Measurements from ENCODE around the gene BCR.

Gene BCR

GRCh38 chr22:23286296-23286695 lies 106.0 kb downstream of the BCR start:
- in situ Hi-C loops (cut with HindIII; ENCODE audit: low sequenced_read_pairs), result no loop called here
- H3K4me3 ChIP-seq (ENCODE audit: low read depth, low read length), result no peak overlapping the region
- no peak for TF ChIP-seq CTCF (IDR thresholded peaks at IDR 0.05; ENCODE audit: low read depth, low read length, missing control alignments)
- no peak for DNase-seq (ENCODE audit: low read depth)

DNA sequence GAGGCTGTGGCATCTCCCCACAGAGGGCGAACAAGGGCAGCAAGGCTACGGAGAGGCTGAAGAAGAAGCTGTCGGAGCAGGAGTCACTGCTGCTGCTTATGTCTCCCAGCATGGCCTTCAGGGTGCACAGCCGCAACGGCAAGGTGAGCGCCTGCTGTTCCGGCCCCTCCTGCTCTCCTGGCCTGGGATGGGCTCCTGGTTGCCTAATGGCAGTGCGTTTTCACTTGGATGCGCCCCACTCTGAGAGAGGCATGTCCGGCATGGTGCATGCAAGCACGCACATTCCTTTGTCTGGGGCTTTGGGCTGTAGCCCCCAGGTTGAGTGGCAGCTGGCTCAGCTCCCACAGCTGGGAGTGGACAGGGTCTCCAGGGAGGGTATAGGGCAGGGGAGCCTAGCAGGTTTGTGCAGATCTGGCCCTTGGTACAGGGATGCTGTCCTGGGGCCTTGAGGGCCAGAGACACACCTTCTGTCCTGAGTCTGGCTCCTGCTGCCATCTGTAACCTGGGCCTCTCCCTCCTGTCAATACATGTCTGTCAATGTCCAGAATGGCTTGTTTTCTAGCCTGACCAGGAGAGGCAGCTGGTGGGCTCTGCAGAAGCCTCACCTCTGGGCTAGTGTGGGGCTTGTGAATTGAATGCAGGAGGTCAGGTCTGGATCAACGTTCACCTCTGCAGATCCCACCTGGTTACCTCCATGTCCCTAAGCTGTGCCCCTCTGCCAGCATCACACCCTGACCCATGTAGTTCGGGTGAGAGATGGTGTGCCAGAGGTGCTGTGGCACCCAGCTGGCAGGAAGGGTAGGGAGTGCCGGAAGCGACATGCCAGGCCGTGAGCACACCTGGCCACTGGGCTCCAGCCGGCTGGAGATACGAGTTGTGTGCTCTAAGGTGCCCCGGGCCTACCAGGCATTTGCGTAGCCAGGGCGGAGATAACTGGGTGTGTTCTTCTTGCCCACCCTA lies 107.1 kb downstream of the BCR start:
- TF ChIP-seq CTCF (IDR thresholded peaks at IDR 0.05; ENCODE audit: low read depth, low read length, missing control alignments), result no peak
- DNase-seq (ENCODE audit: low read depth), result no peak
- no peak overlapping the region for H3K4me3 ChIP-seq (ENCODE audit: low read depth, low read length)
- in situ Hi-C loops (cut with HindIII; ENCODE audit: low sequenced_read_pairs), result no loop called here

- DNase-seq (ENCODE audit: low read depth), result no peak
- no peak for TF ChIP-seq CTCF (IDR thresholded peaks at IDR 0.05; ENCODE audit: low read depth, low read length, missing control alignments)
- in situ Hi-C loops (cut with HindIII; ENCODE audit: low sequenced_read_pairs), result no loop called here
- H3K4me3 ChIP-seq (ENCODE audit: low read depth, low read length), result no peak overlapping the region
Measured at GRCh38 chr22:23288301-23289129, 108.2 kb downstream of the BCR start.

DNA sequence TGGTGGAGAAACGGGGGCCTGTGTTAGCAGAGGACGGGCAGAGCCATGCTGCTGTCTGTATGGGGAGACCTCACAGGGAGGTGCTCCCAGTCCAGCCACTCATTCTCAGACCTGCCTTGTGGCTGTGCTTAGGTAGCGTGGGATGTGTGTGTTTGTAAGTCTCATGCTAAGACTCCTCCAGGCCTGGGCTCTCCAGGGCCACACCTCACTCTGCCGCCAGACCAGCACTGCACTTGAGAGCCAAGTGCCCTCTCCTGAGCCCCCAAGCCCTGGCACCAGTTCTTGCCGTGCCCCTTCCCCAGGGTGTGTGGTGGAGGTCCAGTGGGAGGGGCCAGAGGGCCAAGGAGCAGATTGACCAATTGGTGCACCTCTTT lies 108.8 kb downstream of the BCR start:
- no peak for DNase-seq (ENCODE audit: low read depth)
- H3K4me3 ChIP-seq (ENCODE audit: low read depth, low read length), result no peak overlapping the region
- TF ChIP-seq CTCF (IDR thresholded peaks at IDR 0.05; ENCODE audit: low read depth, low read length, missing control alignments), result no peak
- in situ Hi-C loops (cut with HindIII; ENCODE audit: low sequenced_read_pairs), result no loop called here

DNA sequence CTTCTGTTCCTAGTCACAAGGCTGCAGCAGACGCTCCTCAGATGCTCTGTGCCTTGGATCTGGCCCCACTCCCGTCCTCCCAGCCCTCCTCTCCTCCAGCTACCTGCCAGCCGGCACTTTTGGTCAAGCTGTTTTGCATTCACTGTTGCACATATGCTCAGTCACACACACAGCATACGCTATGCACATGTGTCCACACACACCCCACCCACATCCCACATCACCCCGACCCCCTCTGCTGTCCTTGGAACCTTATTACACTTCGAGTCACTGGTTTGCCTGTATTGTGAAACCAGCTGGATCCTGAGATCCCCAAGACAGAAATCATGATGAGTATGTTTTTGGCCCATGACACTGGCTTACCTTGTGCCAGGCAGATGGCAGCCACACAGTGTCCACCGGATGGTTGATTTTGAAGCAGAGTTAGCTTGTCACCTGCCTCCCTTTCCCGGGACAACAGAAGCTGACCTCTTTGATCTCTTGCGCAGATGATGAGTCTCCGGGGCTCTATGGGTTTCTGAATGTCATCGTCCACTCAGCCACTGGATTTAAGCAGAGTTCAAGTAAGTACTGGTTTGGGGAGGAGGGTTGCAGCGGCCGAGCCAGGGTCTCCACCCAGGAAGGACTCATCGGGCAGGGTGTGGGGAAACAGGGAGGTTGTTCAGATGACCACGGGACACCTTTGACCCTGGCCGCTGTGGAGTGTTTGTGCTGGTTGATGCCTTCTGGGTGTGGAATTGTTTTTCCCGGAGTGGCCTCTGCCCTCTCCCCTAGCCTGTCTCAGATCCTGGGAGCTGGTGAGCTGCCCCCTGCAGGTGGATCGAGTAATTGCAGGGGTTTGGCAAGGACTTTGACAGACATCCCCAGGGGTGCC lies 109.8 kb downstream of the BCR start:
- TF ChIP-seq CTCF (IDR thresholded peaks at IDR 0.05; ENCODE audit: low read depth, low read length, missing control alignments), result peak; percentile 91
- in situ Hi-C loops (cut with HindIII; ENCODE audit: low sequenced_read_pairs), result no loop called here
- H3K4me3 ChIP-seq (ENCODE audit: low read depth, low read length), result no peak overlapping the region
- DNase-seq (ENCODE audit: low read depth), result no peak

Measured in astrocyte of the cerebellum (primary cell).